Fibroblast of lung (primary cell): ENCODE measurements around the gene TLE1.

Source experiments
- CTCF ChIP-seq, 2 donors: IDR thresholded peaks in 1 of 2; conservative IDR thresholded peaks in 1 of 2; 1 replicate in 1 of 2; 2 replicates in 1 of 2; pipeline ENCODE4 v1.5.1; 2011 to 2012; ENCODE audit warnings: low read length in 2 of 2, control low read depth in 1 of 2, inconsistent platforms in 1 of 2, low read depth in 1 of 2, mild to moderate bottlenecking in 1 of 2
- EZH2 ChIP-seq: IDR thresholded peaks from 2 replicates; pipeline ENCODE4 v1.5.1; 2012; ENCODE audit warnings: low read length, control low read depth, mild to moderate bottlenecking; ENCODE audit errors: missing control alignments

DNA sequence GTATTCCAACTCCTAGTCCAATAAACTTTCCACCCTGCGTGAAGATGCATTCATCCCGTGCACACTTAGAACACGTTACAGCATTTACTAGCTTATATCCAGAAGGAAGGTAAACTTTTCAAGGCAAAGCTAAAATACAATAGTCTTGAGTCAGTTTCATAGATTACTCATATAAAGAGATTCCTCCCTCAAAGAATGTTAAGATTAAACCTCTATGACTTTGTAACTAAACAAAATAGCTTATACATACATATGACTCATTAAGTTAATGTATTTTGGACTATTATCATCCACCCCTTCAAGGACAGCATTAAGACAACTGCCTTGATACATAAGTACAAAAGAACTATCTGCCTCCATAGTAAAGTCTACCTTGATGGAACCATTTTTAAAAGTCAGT is 36.1 kb downstream of the TLE1 start:
- TF ChIP-seq CTCF (conservative IDR thresholded peaks at IDR 0.05 in 1 of 2, IDR thresholded peaks at IDR 0.05 in 1 of 2; ENCODE audit: low read depth in 1 of 2, low read length in 2 of 2) (no peak), EZH2 (no peak)
